Measurements from ENCODE around the gene HIBADH.
"Not testable (repeated sequence)": the region's sequence is repeated elsewhere in the genome, so short reads cannot be mapped to it uniquely, and the experiment has no call there.

HIBADH gene

DNA sequence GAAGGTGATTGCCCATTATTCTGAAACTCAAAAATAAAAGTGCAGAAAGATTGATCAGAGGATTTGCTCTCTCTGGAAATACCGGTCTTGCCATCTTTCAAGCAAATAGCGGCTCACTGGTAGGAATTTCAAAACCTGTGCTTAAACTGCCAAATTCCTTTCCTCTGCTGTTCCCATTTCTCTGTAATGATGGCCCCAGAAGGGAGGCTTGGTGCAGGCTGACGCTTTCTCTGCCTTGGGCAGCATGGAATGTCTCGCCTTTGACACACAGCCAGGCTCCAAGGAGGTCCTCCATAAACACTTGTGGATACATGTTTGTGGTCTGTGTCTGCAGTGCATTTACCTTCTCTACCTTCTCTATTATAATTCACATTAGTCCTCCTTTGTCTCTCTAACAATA, 146.8 kb downstream of the HIBADH start:
- no peaks in the 10 kb centered on the region for H3K79me2 ChIP-seq (ENCODE audit: insufficient read depth, low read length)
- no peaks in the 10 kb centered on the region for H4K20me1 ChIP-seq (ENCODE audit: insufficient read depth, low read length, poor library complexity, severe bottlenecking)
- no peaks in the 10 kb centered on the region for H3K9me3 ChIP-seq (ENCODE audit: insufficient read depth, low read depth, low read length)
- no peak overlapping the region for H3K4me3 ChIP-seq (ENCODE audit: low read length, poor library complexity, severe bottlenecking)
- no peaks in the 10 kb centered on the region for H3K9me2 ChIP-seq (replicated peaks; ENCODE audit: low read depth, low read length)
- no peaks in the 10 kb centered on the region for H3K36me3 ChIP-seq (ENCODE audit: insufficient read depth, low read length)
- no peaks in the 10 kb centered on the region for H3K27me3 ChIP-seq (ENCODE audit: insufficient read depth, low read length, poor library complexity, severe bottlenecking)
- TF ChIP-seq EZH2phosphoT487 (IDR thresholded peaks at IDR 0.05; ENCODE audit: borderline replicate concordance) = no peak
- no peak for TF ChIP-seq CTCF (conservative IDR thresholded peaks at IDR 0.05; ENCODE audit: low read length)
- H2AFZ ChIP-seq (ENCODE audit: low read length) = no peak overlapping the region
- no peak overlapping the region for H3K9ac ChIP-seq (ENCODE audit: low read depth, low read length, poor library complexity, severe bottlenecking)
- H3K4me2 ChIP-seq (ENCODE audit: low read depth, low read length, poor library complexity, severe bottlenecking) = no peak overlapping the region
- no peaks in the 10 kb centered on the region for H3F3A ChIP-seq (ENCODE audit: low read depth)
- H3K4me1 ChIP-seq (ENCODE audit: insufficient read depth, low read length, poor library complexity, severe bottlenecking) = no peaks in the 10 kb centered on the region

- H3K27me3 ChIP-seq (ENCODE audit: insufficient read depth, low read length, poor library complexity, severe bottlenecking) = no peaks in the 10 kb centered on the region
- H3K4me2 ChIP-seq (ENCODE audit: low read depth, low read length, poor library complexity, severe bottlenecking) = no peak overlapping the region
- H3K9ac ChIP-seq (ENCODE audit: low read depth, low read length, poor library complexity, severe bottlenecking) = no peak overlapping the region
- no peaks in the 10 kb centered on the region for H3K9me3 ChIP-seq (ENCODE audit: insufficient read depth, low read depth, low read length)
- no peaks in the 10 kb centered on the region for H3K79me2 ChIP-seq (ENCODE audit: insufficient read depth, low read length)
- H3F3A ChIP-seq (ENCODE audit: low read depth) = no peaks in the 10 kb centered on the region
- H2AFZ ChIP-seq (ENCODE audit: low read length) = no peak overlapping the region
- no peaks in the 10 kb centered on the region for H3K9me2 ChIP-seq (replicated peaks; ENCODE audit: low read depth, low read length)
- H3K4me1 ChIP-seq (ENCODE audit: insufficient read depth, low read length, poor library complexity, severe bottlenecking) = no peaks in the 10 kb centered on the region
- H3K36me3 ChIP-seq (ENCODE audit: insufficient read depth, low read length) = no peaks in the 10 kb centered on the region
- H3K4me3 ChIP-seq (ENCODE audit: low read length, poor library complexity, severe bottlenecking) = no peak overlapping the region
- no peak for TF ChIP-seq CTCF (conservative IDR thresholded peaks at IDR 0.05; ENCODE audit: low read length)
- no peaks in the 10 kb centered on the region for H4K20me1 ChIP-seq (ENCODE audit: insufficient read depth, low read length, poor library complexity, severe bottlenecking)
Measured at GRCh38 chr7:27514861-27515260, 147.8 kb downstream of the HIBADH start.

GRCh38 chr7:27513885-27514284, 148.8 kb downstream of the HIBADH start:
- Histone ChIP-seq H3K4me1 (ENCODE audit: insufficient read depth, low read length, poor library complexity, severe bottlenecking) (no peaks in the 10 kb centered on the region), H3K4me3 (ENCODE audit: low read length, poor library complexity, severe bottlenecking) (no peak overlapping the region), H3K4me2 (ENCODE audit: low read depth, low read length, poor library complexity, severe bottlenecking) (no peak overlapping the region), H3K27me3 (ENCODE audit: insufficient read depth, low read length, poor library complexity, severe bottlenecking) (no peaks in the 10 kb centered on the region), H3K79me2 (ENCODE audit: insufficient read depth, low read length) (no peaks in the 10 kb centered on the region), H3F3A (ENCODE audit: low read depth) (no peaks in the 10 kb centered on the region), H4K20me1 (ENCODE audit: insufficient read depth, low read length, poor library complexity, severe bottlenecking) (no peaks in the 10 kb centered on the region), H3K9ac (ENCODE audit: low read depth, low read length, poor library complexity, severe bottlenecking) (no peak overlapping the region), H3K9me3 (ENCODE audit: insufficient read depth, low read depth, low read length) (no peaks in the 10 kb centered on the region), H2AFZ (ENCODE audit: low read length) (no peak overlapping the region), H3K9me2 (replicated peaks; ENCODE audit: low read depth, low read length) (no peaks in the 10 kb centered on the region), H3K36me3 (ENCODE audit: insufficient read depth, low read length) (no peaks in the 10 kb centered on the region)
- no peak for TF ChIP-seq CTCF (conservative IDR thresholded peaks at IDR 0.05; ENCODE audit: low read length)
- TF ChIP-seq EZH2phosphoT487 (IDR thresholded peaks at IDR 0.05; ENCODE audit: borderline replicate concordance) = no peak

- not testable (repeated sequence) for H3K9me3 ChIP-seq (ENCODE audit: insufficient read depth, low read depth, low read length); H3F3A ChIP-seq (ENCODE audit: low read depth); H3K36me3 ChIP-seq (ENCODE audit: insufficient read depth, low read length); H3K79me2 ChIP-seq (ENCODE audit: insufficient read depth, low read length); H4K20me1 ChIP-seq (ENCODE audit: insufficient read depth, low read length, poor library complexity, severe bottlenecking); H3K4me3 ChIP-seq (ENCODE audit: low read length, poor library complexity, severe bottlenecking); H3K27me3 ChIP-seq (ENCODE audit: insufficient read depth, low read length, poor library complexity, severe bottlenecking); H3K9me2 ChIP-seq (replicated peaks; ENCODE audit: low read depth, low read length); H3K9ac ChIP-seq (ENCODE audit: low read depth, low read length, poor library complexity, severe bottlenecking); H2AFZ ChIP-seq (ENCODE audit: low read length); H3K4me2 ChIP-seq (ENCODE audit: low read depth, low read length, poor library complexity, severe bottlenecking); H3K4me1 ChIP-seq (ENCODE audit: insufficient read depth, low read length, poor library complexity, severe bottlenecking)
Measured at GRCh38 chr7:27511370-27511769, 151.3 kb downstream of the HIBADH start.

All from Loucy (cell line).